GM12878 (cell line): ENCODE results near the gene OCRL. TPM values are rescaled to one million over a fixed set of nuclear protein-coding genes. Genes with fewer than 3 reads are reported as not detected.

Source experiments
- ATAC-seq: fragments of 200-7000 bp; cut with Tn5 transposase; 3 replicates; pipeline ENCODE4 v1.9.1; 2020; ENCODE audit warnings: mild to moderate bottlenecking, moderate library complexity
- BruUV-seq: library from RNA; stranded (reverse); fragments of 400-500 nt; replicated peaks from 2 replicates; lab custom pipeline; 2021; lab: Mats Ljungman, UMichigan
- CTCF ChIA-PET: fragments of 300-600 bp; sonication (Branson Sonifier 250); formaldehyde crosslinking; extraction: SDS; loops from one replicate; lab custom pipeline; 2021; ENCODE audit warnings: inconsistent platforms; lab: Yijun Ruan, JAX
- POLR2A ChIA-PET: fragments of 350-600 bp; formaldehyde crosslinking; extraction: SDS; loops from one replicate; lab custom pipeline; 2021; ENCODE audit warnings: inconsistent platforms; lab: Charles Lee
- RAD21 ChIA-PET: fragments of 300-600 bp; sonication (Branson Sonifier 250); formaldehyde crosslinking; loops from one replicate; lab custom pipeline; 2023; ENCODE audit warnings: antibody characterized with exemption; ENCODE audit not compliant: unreplicated experiment; lab: Charles Lee
- SMC1A ChIA-PET: fragments of 300-600 bp; sonication (Branson Sonifier 250); formaldehyde crosslinking; loops from one replicate; lab custom pipeline; 2023; ENCODE audit not compliant: unreplicated experiment, uncharacterized antibody; lab: Charles Lee
- DNase-seq: peaks from one replicate; pipeline ENCODE4 v3.0.0-alpha.2; 2011; ENCODE audit warnings: low read depth, low spot score
- FAIRE-seq: peaks from 3 replicates; lab custom pipeline; 2011; peaks lifted over from hg19 to GRCh38; lab: Jason Lieb, UNC
- H2AFZ ChIP-seq: 2 replicates; pipeline ENCODE4 v1.6.0; 2011; ENCODE audit warnings: low read depth, low read length, control low read depth; ENCODE audit not compliant: control insufficient read depth
- H3K27ac ChIP-seq: 2 replicates; pipeline ENCODE4 v1.5.1; 2011; ENCODE audit warnings: control low read depth; ENCODE audit not compliant: control insufficient read depth, insufficient read depth
- H3K27me3 ChIP-seq, 2 experiments: replicated peaks in 1 of 2; 2 replicates each; pipeline versions ENCODE4 v1.6.0 to v1.6.1; 2011; ENCODE audit warnings: low read length in 1 of 2; ENCODE audit not compliant: control insufficient read depth in 2 of 2, insufficient read depth in 2 of 2
- H3K36me3 ChIP-seq, 2 experiments: 2 replicates each; pipeline ENCODE4 v1.5.1; 2011; ENCODE audit warnings: low read length in 1 of 2; ENCODE audit not compliant: control insufficient read depth in 2 of 2, insufficient read depth in 2 of 2
- H3K4me1 ChIP-seq: 2 replicates; pipeline ENCODE4 v1.6.1; 2011; ENCODE audit warnings: mild to moderate bottlenecking, low read length, moderate library complexity, mixed read lengths; ENCODE audit not compliant: control insufficient read depth, insufficient read depth
- H3K4me2 ChIP-seq: 2 replicates; pipeline ENCODE4 v1.6.0; 2011; ENCODE audit warnings: control low read depth; ENCODE audit not compliant: control insufficient read depth, insufficient read depth
- H3K4me3 ChIP-seq: fragments of 200-600 bp; sonication (generic); 2 replicates; pipeline ENCODE4 v1.5.1; 2016
- H3K79me2 ChIP-seq: 2 replicates; pipeline ENCODE4 v1.6.0; 2011; ENCODE audit warnings: low read length; ENCODE audit not compliant: control insufficient read depth, insufficient read depth
- H3K9ac ChIP-seq: 2 replicates; pipeline ENCODE4 v1.8.0; 2011; ENCODE audit warnings: low read length, control low read depth, mixed read lengths; ENCODE audit not compliant: control insufficient read depth, insufficient read depth
- H3K9me3 ChIP-seq: replicated peaks from 3 replicates; pipeline ENCODE4 v1.5.1; 2011; ENCODE audit warnings: mild to moderate bottlenecking, low read length; ENCODE audit not compliant: control insufficient read depth, insufficient read depth
- H4K20me1 ChIP-seq: 2 replicates; pipeline ENCODE4 v1.6.0; 2011; ENCODE audit not compliant: control insufficient read depth, insufficient read depth
- CHD2 ChIP-seq: IDR thresholded peaks from 2 replicates; pipeline ENCODE4 v1.6.1; 2011; ENCODE audit warnings: low read depth, low read length, improper control_type of control experiment, borderline replicate concordance
- ETV6 ChIP-seq, 2 experiments: fragments of 450-650 bp in 1 of 2; IDR thresholded peaks in 1 of 2; conservative IDR thresholded peaks in 1 of 2; 2 replicates each; pipeline ENCODE4 v1.6.1; 2014; ENCODE audit warnings: antibody characterized with exemption in 1 of 2, borderline replicate concordance in 1 of 2, low read depth in 1 of 2, mild to moderate bottlenecking in 1 of 2, moderate library complexity in 1 of 2
- JUNB ChIP-seq: IDR thresholded peaks from 2 replicates; pipeline ENCODE4 v1.6.1; 2016; ENCODE audit warnings: antibody characterized with exemption, mild to moderate bottlenecking
- NR2C1 ChIP-seq: fragments of 450-650 bp; IDR thresholded peaks from 2 replicates; pipeline ENCODE4 v1.6.1; 2017; ENCODE audit warnings: antibody characterized with exemption, mild to moderate bottlenecking, moderate library complexity
- POLR2AphosphoS2 ChIP-seq: IDR thresholded peaks from 2 replicates; pipeline ENCODE4 v1.6.1; 2011; ENCODE audit warnings: low read depth, mild to moderate bottlenecking, low read length, improper control_type of control experiment, moderate library complexity
- SPI1 ChIP-seq: IDR thresholded peaks from 2 replicates; pipeline ENCODE4 v1.6.1; 2011; ENCODE audit warnings: low read depth, mild to moderate bottlenecking, low read length, moderate library complexity, borderline replicate concordance; ENCODE audit not compliant: insufficient read depth
- TARDBP ChIP-seq: IDR thresholded peaks from 2 replicates; pipeline ENCODE4 v1.6.1; 2016; ENCODE audit warnings: borderline replicate concordance
- USF2 ChIP-seq: IDR thresholded peaks from 2 replicates; pipeline ENCODE4 v1.6.1; 2011; ENCODE audit warnings: low read depth, low read length, improper control_type of control experiment, borderline replicate concordance
- ZBED1 ChIP-seq: IDR thresholded peaks from 2 replicates; pipeline ENCODE4 v1.6.1; 2016; ENCODE audit warnings: borderline replicate concordance
- ZNF592 ChIP-seq: fragments of 450-650 bp; IDR thresholded peaks from 2 replicates; pipeline ENCODE4 v1.6.1; 2017; ENCODE audit warnings: mild to moderate bottlenecking, moderate library complexity
- WGBS: methylation state at CpG from one replicate; pipeline ENCODE4 v1.1.6; 2016; ENCODE audit warnings: low lambda C conversion rate; ENCODE audit not compliant: insufficient replicate concordance, insufficient coverage; ENCODE audit errors: missing lambda C conversion rate; 5-methylcytosine and 5-hydroxymethylcytosine counted together
- in situ Hi-C: fragments of 300-500 bp; cut with MboI; formaldehyde crosslinking; loops from 9 replicates; pipeline ENCODE4 v1.14.3; 2018; ENCODE audit warnings: mixed read lengths
- intact Hi-C: fragments of 100-400 bp; cut with micrococcal nuclease; formaldehyde crosslinking; loops from one replicate; pipeline ENCODE4 v1.14.2; 2022; ENCODE audit not compliant: unreplicated experiment
- polyA plus RNA-seq, 11 experiments: library from polyadenylated mRNA; depleted of rRNA in 4 of 11; unstranded in 6 of 11; stranded (reverse) in 5 of 11; fragments of >200 nt; fragmentation: Nextera tagmentation in 4 of 11; fragmentation: Illumina TruSeq in 1 of 11; extraction: Ambion mirVana in 4 of 11; extraction: Trizol in 1 of 11; gene quantifications; 1 replicate in 1 of 11; 2 replicates in 10 of 11; pipeline versions ENCODE4 v1.2.1 to v1.2.3, GENCODE V29; 2011 to 2016; ENCODE audit warnings: inconsistent platforms in 2 of 11, missing spikeins in 2 of 11, low read depth in 1 of 11
- total RNA-seq, 4 experiments: library from RNA; depleted of rRNA in 3 of 4; stranded (reverse); fragments of >200 nt in 3 of 4; fragmentation: Illumina TruSeq in 1 of 4; extraction: Trizol in 1 of 4; gene quantifications; 2 replicates each; pipeline versions ENCODE4 v1.2.1 to v1.2.3, GENCODE V29; 2013 to 2021
- TF ChIP-seq, protein P1 (sequence below): fragments of 150-350 bp; IDR thresholded peaks from 2 replicates; pipeline ENCODE4 v1.6.1; 2014; ENCODE audit warnings: mild to moderate bottlenecking, low read depth, low read length

Gene OCRL
- total and polyA plus RNA-seq, 10 of the 15 experiments (the other 5 are each of a cell fraction or from before 2014, with no cell fraction given): 0.53 to 4.4 (median 2.3) TPM

- TF ChIP-seq SPI1: no peak
- no peak for TF ChIP-seq POLR2AphosphoS2
- TF ChIP-seq ZBED1: no peak
- TF ChIP-seq CHD2: no peak
Measured at GRCh38 chrX:129534816-129535578, 5.1 kb upstream of the OCRL start (continued).

- ChIA-PET POLR2A (interaction anchor here (1.2 kb wide), 1 partner anchor 13 kb away, joined by 5 read pairs; no protein-coding TSS in a partner anchor), RAD21 (no interaction called here), SMC1A (interaction anchor here (1.2 kb wide), 1 partner anchor 9 kb away, joined by 4 read pairs; no protein-coding TSS in a partner anchor), CTCF (interaction anchor here (1.0 kb wide), 1 partner anchor 12 kb away, joined by 3 read pairs; no protein-coding TSS in a partner anchor)
- ATAC-seq: peak; percentile 57
- WGBS: 67% methylated on average over 14 of the region's 14 CpGs
- Histone ChIP-seq H4K20me1 (no peaks in the 10 kb centered on the region), H3K9me3 (no peaks in the 10 kb centered on the region), H3K79me2 (no peaks in the 10 kb centered on the region), H3K4me1 (no peaks in the 10 kb centered on the region), H3K27ac (no peak overlapping the region), H3K36me3 (no peaks in the 10 kb centered on the region), H3K4me2 (peak overlapping the region; percentile 45), H3K9ac (no peak overlapping the region), H3K27me3 (no peaks in the 10 kb centered on the region), H3K4me3 (peak overlapping the region; percentile 42; the same call in 1 of the 2 replicates), H2AFZ (peak overlapping the region; percentile 25)
- no peak for TF ChIP-seq JUNB
- TF ChIP-seq, protein P1, sequence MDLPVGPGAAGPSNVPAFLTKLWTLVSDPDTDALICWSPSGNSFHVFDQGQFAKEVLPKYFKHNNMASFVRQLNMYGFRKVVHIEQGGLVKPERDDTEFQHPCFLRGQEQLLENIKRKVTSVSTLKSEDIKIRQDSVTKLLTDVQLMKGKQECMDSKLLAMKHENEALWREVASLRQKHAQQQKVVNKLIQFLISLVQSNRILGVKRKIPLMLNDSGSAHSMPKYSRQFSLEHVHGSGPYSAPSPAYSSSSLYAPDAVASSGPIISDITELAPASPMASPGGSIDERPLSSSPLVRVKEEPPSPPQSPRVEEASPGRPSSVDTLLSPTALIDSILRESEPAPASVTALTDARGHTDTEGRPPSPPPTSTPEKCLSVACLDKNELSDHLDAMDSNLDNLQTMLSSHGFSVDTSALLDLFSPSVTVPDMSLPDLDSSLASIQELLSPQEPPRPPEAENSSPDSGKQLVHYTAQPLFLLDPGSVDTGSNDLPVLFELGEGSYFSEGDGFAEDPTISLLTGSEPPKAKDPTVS: no peak
- no peak for TF ChIP-seq ZNF592
- TF ChIP-seq ETV6 (conservative IDR thresholded peaks at IDR 0.05 in 1 of 2, IDR thresholded peaks at IDR 0.05 in 1 of 2; ENCODE audit: borderline replicate concordance in 1 of 2, low read depth in 1 of 2): no peak
- TF ChIP-seq TARDBP: no peak
- no peak for TF ChIP-seq USF2
- no peak for TF ChIP-seq NR2C1
- intact Hi-C loops: no loop called here
- FAIRE-seq: peak; percentile 7
- no TSS peak for BruUV-seq
- DNase-seq: no peak
- in situ Hi-C loops: no loop called here
Measured at GRCh38 chrX:129540722-129541184, 694 bp downstream of the OCRL start.
